ENCODE data around the gene FAM171A2. TPM values are rescaled to one million over a fixed set of nuclear protein-coding genes. Genes with fewer than 3 reads are reported as not detected.
"Not testable (repeated sequence)": the region's sequence is repeated elsewhere in the genome, so short reads cannot be mapped to it uniquely, and the experiment has no call there.

FAM171A2 gene
- total and polyA plus RNA-seq, 2 donors: 0.84 to 5.7 TPM

DNA sequence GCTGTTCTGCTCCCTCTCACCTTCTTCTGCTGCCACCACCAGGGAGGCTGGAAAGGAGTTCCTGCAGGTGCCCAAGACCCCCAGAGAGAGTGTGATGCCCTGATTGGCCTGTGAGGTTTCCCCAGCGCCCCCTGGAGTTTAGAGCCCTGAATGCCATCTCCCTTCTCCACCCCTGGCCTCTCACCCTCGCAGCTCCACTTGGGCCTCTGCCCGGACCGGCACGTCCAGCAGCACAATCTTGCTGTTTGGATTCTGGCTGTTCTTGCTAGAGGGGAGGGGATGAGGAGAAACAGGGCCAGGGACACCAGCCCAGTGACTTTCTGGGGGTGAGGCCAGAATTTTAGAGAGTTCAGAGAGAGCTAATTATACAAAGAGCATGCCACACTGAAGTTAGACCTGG lies 12.5 kb upstream of the FAM171A2 start:
- H3K27ac ChIP-seq (ENCODE audit: low read depth): no peak overlapping the region
- DNase-seq (ENCODE audit: extremely low spot score): no peak
- H3K4me1 ChIP-seq (ENCODE audit: insufficient read depth): no peaks in the 10 kb centered on the region
- H3K4me3 ChIP-seq (ENCODE audit: low read depth, low read length): no peak overlapping the region
- no peaks in the 10 kb centered on the region for H3K36me3 ChIP-seq (ENCODE audit: insufficient read depth)
- 12% methylated on average over 5 of the region's 5 CpGs for WGBS

DNA sequence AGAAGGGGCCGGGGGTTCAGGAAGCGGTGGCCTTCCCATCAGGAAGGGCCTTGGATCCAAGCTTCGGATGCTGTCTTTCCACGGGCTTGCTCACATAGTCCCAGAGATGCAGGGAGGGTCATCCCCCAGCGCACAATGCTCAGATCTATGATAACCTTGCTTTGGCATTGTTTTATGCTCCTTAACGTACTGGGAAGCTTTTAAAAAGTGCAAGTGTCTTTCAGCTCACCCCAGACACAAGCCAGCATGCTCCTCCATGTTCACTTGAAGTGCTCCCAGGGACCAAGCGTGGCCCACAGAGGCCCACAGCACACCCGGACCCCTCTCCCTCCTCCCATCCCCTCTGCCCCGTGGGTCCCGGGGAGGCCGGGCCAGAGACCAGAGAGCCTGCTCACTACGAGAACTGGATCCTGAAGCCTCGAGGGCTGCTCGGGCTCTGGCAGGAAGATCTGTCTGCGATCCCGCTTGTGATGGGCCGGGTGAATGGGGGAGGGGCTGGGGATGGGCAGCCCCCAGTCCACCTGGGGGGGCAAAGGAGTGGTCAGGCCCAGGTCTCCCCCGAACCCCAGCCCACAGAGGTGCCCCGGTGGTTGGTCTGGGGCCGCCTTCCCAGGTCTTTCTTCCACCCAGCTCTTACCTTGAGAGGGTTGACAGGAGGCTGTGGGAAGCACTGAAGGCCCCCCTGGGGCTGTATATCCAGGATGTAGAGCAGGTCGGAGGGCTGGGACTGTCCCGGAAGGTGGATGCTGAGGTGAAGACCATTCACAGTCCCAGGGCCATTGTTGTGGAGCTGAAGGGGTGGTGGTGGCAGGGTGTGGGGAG lies 11.8 kb upstream of the FAM171A2 start:
- DNase-seq (ENCODE audit: extremely low spot score): no peak
- no peak overlapping the region for H3K4me3 ChIP-seq (ENCODE audit: low read depth, low read length)
- no peak overlapping the region for H3K27ac ChIP-seq (ENCODE audit: low read depth)
- H3K36me3 ChIP-seq (ENCODE audit: insufficient read depth): no peaks in the 10 kb centered on the region
- no peaks in the 10 kb centered on the region for H3K4me1 ChIP-seq (ENCODE audit: insufficient read depth)
- 28% methylated on average over 22 of the region's 22 CpGs for WGBS

DNA sequence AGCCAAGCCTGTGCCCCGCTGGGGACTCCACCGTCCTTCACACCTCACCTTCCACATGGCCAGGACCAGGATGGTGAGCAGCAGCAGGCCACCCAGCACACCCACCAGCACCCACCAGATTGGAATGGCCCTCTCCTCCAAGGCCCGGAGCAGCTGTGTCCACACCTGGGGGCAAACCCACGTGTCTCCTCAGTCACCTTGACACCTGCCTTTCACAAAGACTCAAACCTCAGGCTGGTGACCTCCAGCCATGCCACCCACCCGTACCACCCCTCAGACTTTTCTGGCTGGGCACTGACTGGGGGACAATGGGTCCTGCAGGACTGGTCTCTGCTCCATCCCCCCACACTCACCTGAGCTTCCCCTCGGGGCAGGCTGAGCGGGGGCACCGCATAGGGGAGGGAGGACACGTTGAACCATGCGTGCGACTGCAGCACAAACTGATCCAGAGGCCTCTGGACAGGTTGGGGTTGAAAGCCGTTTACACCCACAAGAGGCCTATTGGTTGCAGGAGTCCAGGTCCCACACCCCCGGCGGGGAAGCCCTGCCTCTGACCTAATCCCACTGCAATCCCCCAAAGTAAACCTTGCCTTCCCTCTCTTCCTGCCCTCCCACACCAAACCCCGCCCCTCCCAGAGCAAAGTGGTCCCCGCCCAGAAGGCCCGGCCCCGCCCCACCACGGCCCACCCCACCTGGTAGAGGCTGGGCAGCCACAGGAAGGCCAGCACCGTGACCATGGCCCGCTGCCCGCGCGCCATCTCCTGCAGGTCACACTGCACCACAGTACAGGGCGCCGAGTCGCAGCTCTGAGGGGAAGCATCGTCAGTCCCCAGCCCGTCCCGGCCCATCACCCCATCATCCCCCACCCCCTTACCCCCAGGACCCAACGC lies 10.9 kb upstream of the FAM171A2 start:
- no peaks in the 10 kb centered on the region for H3K36me3 ChIP-seq (ENCODE audit: insufficient read depth)
- DNase-seq (ENCODE audit: extremely low spot score): no peak
- no peak overlapping the region for H3K27ac ChIP-seq (ENCODE audit: low read depth)
- H3K4me1 ChIP-seq (ENCODE audit: insufficient read depth): no peaks in the 10 kb centered on the region
- WGBS: 36% methylated on average over 31 of the region's 31 CpGs
- H3K4me3 ChIP-seq (ENCODE audit: low read depth, low read length): no peak overlapping the region

DNA sequence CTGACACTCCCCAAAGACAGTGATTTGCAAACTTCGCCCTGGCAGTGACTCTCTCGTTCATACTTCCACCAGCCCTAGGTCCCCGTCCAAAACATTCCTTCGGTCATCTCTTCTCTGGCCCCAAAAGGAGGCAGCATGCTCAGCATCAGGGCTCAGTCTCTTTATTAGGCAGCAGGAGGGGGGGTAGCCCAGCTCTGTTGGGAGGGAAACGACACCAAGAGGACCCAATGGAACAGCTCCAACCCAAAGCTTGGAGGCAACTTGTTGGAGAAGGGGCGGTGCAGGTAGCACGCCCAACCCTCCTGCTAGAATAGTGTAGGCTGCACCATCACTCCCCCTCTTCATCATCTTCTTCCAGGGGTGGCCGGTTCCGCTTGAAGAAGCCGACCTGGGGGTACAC lies 8.4 kb upstream of the FAM171A2 start:
- Histone ChIP-seq H3K4me3 (ENCODE audit: low read depth, low read length) (no peak overlapping the region), H3K27ac (ENCODE audit: low read depth) (no peak overlapping the region), H3K4me1 (ENCODE audit: insufficient read depth) (no peaks in the 10 kb centered on the region), H3K36me3 (ENCODE audit: insufficient read depth) (no peaks in the 10 kb centered on the region)
- WGBS: 67% methylated on average over 10 of the region's 10 CpGs
- DNase-seq (ENCODE audit: extremely low spot score): no peak

DNA sequence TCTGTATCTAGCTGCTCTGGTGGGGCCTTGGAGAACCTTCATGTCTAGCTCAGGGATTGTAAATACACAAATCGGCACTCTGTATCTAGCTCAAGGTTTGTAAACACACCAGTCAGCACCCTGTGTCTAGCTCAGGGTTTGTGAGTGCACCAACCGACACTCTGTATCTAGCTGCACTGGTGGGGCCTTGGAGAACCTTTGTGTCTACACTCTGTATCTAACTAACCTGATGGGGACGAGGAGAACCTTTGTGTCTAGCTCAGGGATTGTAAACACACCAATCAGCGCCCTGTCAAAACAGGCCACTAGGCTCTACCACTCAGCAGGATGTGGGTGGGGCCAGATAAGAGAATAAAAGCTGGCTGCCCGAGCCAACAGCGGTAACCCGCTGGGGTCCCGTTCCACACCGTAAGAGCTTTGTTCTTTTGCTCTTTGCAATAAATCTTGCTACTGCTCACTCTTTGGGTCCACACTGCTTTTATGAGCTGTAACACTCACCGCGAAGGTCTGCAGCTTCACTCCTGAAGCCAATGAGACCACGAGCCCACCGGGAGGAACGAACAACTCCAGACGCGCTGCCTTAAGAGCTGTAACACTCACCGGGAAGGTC lies 5.9 kb upstream of the FAM171A2 start:
- not testable (repeated sequence) for H3K4me1 ChIP-seq (ENCODE audit: insufficient read depth); H3K4me3 ChIP-seq (ENCODE audit: low read depth, low read length); H3K36me3 ChIP-seq (ENCODE audit: insufficient read depth); H3K27ac ChIP-seq (ENCODE audit: low read depth); DNase-seq (ENCODE audit: extremely low spot score)
- 30% methylated on average over 17 of the region's 17 CpGs for WGBS

DNA sequence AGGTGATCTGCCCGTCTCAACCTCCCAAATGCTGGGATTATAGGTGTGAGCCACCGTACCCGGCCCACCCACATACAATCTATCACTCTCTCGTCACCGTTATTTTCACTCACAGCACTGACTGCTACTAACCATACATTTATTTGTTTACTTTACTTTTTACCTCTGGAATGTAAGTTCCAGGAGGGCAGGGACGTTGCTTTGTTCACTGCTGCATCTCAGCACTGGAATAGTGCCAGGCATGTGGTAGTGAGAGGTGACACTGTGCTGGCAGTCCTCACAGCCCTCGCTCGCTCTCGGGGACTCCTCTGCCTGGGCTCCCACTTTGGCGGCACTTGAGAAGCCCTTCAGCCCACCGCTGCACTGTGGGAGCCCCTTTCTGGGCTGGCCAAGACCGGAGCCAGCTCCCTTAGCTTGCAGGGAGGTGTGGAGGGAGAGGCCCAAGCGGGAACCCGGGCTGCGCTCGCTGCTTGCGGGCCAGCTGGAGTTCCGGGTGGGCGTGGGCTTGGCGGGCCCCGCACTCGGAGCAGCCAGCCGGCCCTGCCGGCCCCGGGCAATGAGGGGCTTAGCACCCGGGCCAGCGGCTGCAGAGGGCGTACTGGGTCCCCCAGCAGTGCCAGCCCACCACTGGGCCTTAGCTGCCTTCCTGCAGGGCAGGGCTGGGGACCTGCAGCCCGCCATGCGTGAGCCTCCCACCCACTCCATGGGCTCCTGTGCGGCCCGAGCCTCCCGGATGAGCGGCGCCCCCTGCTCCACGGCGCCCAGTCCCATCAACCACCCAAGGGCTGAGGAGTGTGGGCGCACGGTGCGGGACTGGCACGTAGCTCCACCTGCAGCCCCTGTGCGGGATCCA lies 5.0 kb upstream of the FAM171A2 start:
- H3K27ac ChIP-seq (ENCODE audit: low read depth); DNase-seq (ENCODE audit: extremely low spot score); H3K4me1 ChIP-seq (ENCODE audit: insufficient read depth); H3K4me3 ChIP-seq (ENCODE audit: low read depth, low read length); H3K36me3 ChIP-seq (ENCODE audit: insufficient read depth): not testable (repeated sequence)
- 92% methylated on average over 42 of the region's 42 CpGs for WGBS

DNA sequence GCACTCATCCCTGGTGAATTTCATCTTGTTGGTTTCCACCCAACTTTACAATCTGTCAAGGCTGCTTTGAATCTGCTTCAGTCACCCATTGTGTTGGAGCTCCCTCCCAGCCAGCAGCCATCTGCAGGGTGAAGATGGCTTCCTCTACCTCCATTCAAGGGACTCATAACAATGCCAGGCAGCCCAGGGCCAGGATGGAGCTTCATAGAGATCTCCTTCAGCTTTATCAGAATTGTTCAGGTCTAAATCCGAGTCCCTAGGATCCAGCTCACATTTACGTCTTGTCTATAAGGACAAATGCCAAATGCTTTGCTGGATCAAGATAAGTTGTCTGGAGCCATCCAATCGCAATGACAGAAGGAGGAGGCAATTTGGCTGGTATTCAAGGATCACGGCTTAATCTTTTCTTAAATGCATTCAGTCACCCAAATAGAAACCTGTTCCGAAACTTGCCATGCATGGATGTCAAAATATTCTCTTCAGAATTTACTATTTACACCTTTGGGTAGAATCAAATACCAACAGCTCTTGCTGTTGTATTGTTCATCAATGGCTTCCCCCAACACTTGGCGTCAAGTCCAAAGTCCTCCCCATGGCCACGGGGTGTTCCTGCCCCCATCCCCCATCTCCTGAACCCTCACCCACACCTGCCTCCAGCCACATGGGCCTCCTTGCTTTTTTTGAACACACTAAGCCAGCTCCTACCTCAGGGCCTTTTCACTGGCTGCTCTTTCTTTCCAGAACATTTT lies 3.8 kb upstream of the FAM171A2 start:
- Histone ChIP-seq H3K4me1 (ENCODE audit: insufficient read depth) (no peaks in the 10 kb centered on the region), H3K4me3 (ENCODE audit: low read depth, low read length) (no peak overlapping the region), H3K27ac (ENCODE audit: low read depth) (no peak overlapping the region), H3K36me3 (ENCODE audit: insufficient read depth) (no peaks in the 10 kb centered on the region)
- no peak for DNase-seq (ENCODE audit: extremely low spot score)
- WGBS: 47% methylated on average over 7 of the region's 7 CpGs

DNA sequence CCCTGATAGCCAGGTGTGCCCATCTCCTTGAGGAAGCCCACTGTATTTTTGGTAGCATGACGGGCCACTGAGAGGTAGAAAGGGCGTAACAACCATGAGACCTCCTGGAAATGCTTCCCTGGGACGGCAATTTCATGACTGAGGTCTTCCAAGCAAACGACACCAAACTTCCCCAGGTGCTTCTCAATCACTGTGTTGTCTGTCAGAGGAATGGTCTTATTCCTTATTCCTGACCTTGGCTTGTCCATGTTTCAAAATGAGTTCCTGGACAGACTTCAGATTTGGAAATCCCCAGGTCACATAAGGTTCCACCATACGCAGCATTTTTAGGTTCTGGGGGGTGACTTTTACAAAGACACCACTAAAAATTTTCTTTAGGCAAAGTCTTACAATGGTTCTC lies 1.4 kb upstream of the FAM171A2 start:
- not testable (repeated sequence) for DNase-seq (ENCODE audit: extremely low spot score); H3K4me3 ChIP-seq (ENCODE audit: low read depth, low read length); H3K36me3 ChIP-seq (ENCODE audit: insufficient read depth); H3K4me1 ChIP-seq (ENCODE audit: insufficient read depth); H3K27ac ChIP-seq (ENCODE audit: low read depth)
- WGBS: 90% methylated on average over 5 of the region's 5 CpGs

DNA sequence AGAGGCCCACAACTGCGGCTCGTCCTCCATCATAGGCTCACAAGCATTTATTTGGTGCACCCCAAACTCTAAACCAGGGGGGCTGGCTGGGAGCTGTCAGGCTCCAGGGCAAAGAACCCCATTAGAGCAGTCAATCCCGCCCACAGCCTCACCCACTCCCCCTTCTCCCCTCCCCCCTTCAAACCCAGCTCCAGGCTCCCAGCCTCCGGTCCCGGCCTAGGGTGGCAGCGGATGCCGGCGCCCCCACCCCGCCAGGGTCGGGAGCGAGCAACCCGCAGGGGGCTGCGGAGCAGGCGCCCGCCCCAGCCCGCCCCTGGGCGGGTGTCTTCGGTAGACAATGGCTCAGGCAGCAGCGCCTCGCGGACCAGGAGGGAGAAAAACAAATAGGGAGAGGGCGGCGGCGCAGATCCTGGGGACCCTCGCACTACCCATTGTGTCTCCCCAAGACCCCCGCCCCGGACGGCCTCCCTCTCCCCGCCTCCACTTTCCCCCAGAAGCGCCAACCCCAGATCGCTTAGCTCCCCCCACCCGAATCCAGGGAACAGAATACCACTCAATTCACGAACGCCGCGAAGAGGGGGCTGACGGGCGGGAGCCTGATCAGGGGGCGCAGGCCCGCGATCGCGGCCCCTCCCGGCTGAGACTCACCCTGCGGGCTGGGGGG lies 572 bp downstream of the FAM171A2 start:
- no peak for DNase-seq (ENCODE audit: extremely low spot score)
- Histone ChIP-seq H3K36me3 (ENCODE audit: insufficient read depth) (no peaks in the 10 kb centered on the region), H3K27ac (ENCODE audit: low read depth) (no peak overlapping the region), H3K4me3 (ENCODE audit: low read depth, low read length) (peak overlapping the region; percentile 61), H3K4me1 (ENCODE audit: insufficient read depth) (no peaks in the 10 kb centered on the region)
- 1% methylated on average over 45 of the region's 45 CpGs for WGBS

DNA sequence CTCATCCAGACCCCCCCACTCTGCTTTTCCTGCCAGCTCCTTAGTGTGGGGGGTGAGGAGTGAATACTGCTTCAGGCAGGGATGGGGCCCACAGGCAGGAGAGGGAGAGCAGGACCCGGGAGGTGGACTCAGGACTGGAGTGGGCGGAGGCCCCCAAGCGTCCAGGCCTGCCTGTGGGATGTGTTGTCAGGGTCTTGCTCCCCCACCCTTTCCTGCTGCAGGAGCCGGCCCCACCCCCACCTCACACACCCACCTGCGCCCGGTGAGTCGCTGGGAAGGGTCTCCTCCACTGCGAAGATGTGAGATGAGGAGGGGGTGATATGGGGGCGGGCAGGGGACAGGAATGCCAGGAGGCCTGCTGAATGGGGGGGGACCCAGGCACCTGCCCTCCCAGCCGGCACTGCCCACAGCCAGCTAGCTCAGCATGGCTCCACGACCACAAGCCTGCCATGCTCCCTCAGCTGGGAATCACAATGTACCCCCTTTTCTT lies 1.1 kb downstream of the FAM171A2 start:
- no peak overlapping the region for H3K4me3 ChIP-seq (ENCODE audit: low read depth, low read length)
- WGBS: 19% methylated on average over 11 of the region's 11 CpGs
- no peak overlapping the region for H3K27ac ChIP-seq (ENCODE audit: low read depth)
- H3K4me1 ChIP-seq (ENCODE audit: insufficient read depth): no peaks in the 10 kb centered on the region
- H3K36me3 ChIP-seq (ENCODE audit: insufficient read depth): no peaks in the 10 kb centered on the region
- DNase-seq (ENCODE audit: extremely low spot score): no peak

DNA sequence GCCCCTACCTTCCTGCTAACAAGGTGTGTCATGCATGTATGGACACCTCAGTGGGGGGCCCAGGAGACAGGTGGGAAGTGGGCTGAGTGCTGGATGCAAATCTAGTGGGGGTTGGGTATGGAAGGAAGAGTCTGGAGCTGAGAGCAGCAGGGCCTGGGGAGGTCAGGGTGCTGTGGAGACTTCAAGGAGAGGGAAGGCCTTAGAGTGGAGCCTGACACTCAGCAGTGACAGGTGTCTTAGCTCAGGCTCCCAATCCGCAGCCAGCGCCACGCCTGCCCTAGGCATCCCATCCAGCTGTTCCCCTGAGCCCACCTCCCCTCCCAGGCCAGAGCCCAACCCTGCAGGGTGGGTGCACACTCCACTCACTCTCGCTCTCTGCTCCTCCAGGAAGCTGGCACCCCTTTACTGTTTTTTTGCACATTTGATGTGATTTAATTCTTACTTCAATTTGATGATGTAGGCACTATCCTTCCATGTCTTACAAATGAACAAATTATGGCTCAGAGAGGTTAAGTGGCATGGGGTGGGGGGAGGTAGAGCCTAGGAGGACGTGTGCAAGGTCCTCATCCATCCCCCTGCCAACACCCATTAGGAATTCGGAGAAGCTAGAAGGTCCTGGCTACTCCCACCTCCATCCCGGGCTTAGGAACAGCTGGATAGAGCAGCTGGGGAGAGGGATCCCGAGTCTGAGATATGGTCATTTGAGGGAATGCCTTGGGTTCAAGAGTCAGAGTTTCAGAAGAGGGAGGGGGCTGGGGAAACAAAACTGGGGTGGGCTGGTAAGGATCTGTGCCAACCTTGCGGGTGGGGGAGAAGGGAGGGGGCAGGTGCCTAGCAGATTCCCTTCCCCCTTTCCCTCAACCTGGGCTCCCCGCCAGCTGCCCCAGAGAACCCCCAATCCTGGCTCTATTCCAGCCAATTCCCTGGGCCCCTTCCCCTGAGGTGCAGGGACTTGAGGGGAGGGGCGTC lies 2.1 kb downstream of the FAM171A2 start:
- no peaks in the 10 kb centered on the region for H3K36me3 ChIP-seq (ENCODE audit: insufficient read depth)
- no peaks in the 10 kb centered on the region for H3K4me1 ChIP-seq (ENCODE audit: insufficient read depth)
- no peak overlapping the region for H3K27ac ChIP-seq (ENCODE audit: low read depth)
- WGBS: 48% methylated on average over 11 of the region's 11 CpGs
- no peak overlapping the region for H3K4me3 ChIP-seq (ENCODE audit: low read depth, low read length)
- DNase-seq (ENCODE audit: extremely low spot score): no peak

All from urinary bladder (tissue), 4 donors.